T-helper 17 cell (primary cell): ENCODE results near the gene HMGN4. TPM values are rescaled to one million over a fixed set of nuclear protein-coding genes. Genes with fewer than 3 reads are reported as not detected.

ENCODE experiments used
- ATAC-seq: fragments of 150-1000 bp; cut with Tn5 transposase; 2 replicates; pipeline ENCODE4 v1.10.0; 2021; ENCODE audit warnings: mild to moderate bottlenecking, moderate library complexity
- DNase-seq, 3 donors: peaks; one replicate each; pipeline versions ENCODE4 v3.0.0 to v3.0.0-alpha.2; 2020 to 2021
- H3K9me3 ChIP-seq: one replicate; pipeline ENCODE4 v1.7.0; 2013; ENCODE audit warnings: low read length, mild to moderate bottlenecking; ENCODE audit not compliant: control insufficient read depth, poor library complexity, severe bottlenecking
- H3K27ac Mint-ChIP-seq: one replicate; pipeline ENCODE4 v1.8.0; 2022; ENCODE audit warnings: mild to moderate bottlenecking, moderate library complexity, mixed read lengths
- H3K27me3 Mint-ChIP-seq: one replicate; pipeline ENCODE4 v1.8.0; 2022; ENCODE audit warnings: mixed read lengths
- H3K36me3 Mint-ChIP-seq: one replicate; pipeline ENCODE4 v1.8.0; 2022; ENCODE audit warnings: low read depth, mixed read lengths
- H3K4me1 Mint-ChIP-seq: one replicate; pipeline ENCODE4 v1.8.0; 2022; ENCODE audit warnings: mild to moderate bottlenecking, mixed read lengths
- H3K4me3 Mint-ChIP-seq: one replicate; pipeline ENCODE4 v1.8.0; 2022; ENCODE audit warnings: mild to moderate bottlenecking, moderate library complexity, mixed read lengths
- total RNA-seq, 4 donors: library from RNA in 2 of 4; stranded (reverse) in 2 of 4; gene quantifications; one replicate each; pipeline ENCODE4 v1.2.3 and lab custom pipeline; 2022 to 2026

HMGN4 gene
- total RNA-seq, 2 donors from 2014 or later: 54.7 to 60.1 TPM

- no peaks in the 10 kb centered on the region for H3K9me3 ChIP-seq
- DNase-seq: no peak
- H3K27ac Mint-ChIP-seq: peak overlapping the region; percentile 96
- peak overlapping the region; percentile 95 for H3K4me3 Mint-ChIP-seq
- no peaks in the 10 kb centered on the region for H3K27me3 Mint-ChIP-seq
- H3K36me3 Mint-ChIP-seq: peaks cover 2% of the 10 kb centered on the region
- ATAC-seq: no peak
- H3K4me1 Mint-ChIP-seq: peaks cover 29% of the 10 kb centered on the region
These were observed 6.3 kb upstream of the HMGN4 start for GRCh38 chr6:26531897-26532296.

DNA sequence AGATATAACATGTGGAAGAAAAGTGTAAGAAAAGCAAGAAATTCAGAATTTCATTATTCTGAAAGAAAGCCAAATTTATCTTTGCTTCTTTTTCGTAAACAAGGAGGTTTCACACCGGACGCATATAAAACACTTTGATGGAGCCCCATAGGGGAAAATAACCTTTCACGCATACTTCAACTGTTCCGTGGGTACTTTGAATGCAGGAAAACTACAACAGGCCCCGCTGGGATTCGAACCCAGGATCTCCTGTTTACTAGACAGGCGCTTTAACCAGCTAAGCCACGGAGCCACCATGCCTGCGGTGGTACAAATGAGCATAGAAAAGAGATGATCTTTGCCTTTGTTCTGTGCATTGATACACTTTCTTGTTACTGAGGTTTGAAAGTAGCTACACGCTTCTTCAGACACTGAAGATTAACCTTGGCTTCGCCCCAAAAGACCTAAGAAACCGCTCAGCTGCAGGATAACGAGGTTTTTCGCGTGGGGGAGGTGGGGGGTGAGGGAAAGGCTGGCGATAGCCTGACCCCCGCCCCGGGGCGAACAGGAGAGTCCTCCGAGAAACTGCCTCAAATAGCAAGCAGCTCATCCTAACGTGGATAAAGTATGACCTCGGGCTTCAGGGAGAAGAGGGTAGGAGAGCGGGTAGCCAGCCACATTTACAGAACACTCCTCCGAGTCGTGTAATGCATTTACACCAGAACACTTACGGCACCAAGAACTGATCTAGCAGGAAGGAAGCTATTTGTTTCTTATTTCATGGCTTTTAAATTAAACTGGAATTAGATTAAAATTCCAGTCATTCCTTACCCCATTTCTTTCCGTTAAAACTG lies 5.3 kb upstream of the HMGN4 start:
- Mint-ChIP-seq H3K4me3 (peak overlapping the region; percentile 95), H3K27ac (peak overlapping the region; percentile 96), H3K27me3 (no peaks in the 10 kb centered on the region), H3K4me1 (peaks cover 38% of the 10 kb centered on the region), H3K36me3 (peaks cover 5% of the 10 kb centered on the region)
- DNase-seq (peak; percentile 54 to 81 (median 81)), ATAC-seq (peak; percentile 47)
- no peaks in the 10 kb centered on the region for H3K9me3 ChIP-seq

DNA sequence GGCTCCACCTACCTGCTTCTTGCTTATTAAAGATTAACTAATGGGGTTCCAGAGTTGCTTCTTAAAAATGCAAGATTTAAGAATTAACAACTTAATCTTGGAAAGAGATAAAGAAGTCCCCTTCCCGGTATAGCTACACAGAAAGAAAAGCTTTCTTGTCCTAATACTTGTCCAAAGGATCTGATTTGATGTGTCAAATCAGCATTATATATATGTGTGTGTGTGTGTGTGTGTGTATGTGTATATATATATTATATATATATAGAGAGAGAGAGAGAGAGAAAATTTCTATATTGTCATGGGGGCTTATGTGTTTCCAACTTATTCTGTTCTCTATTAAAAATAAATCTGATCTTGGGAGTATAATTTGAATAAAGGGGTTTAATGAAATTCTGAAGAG lies 4.6 kb upstream of the HMGN4 start:
- H3K4me1 Mint-ChIP-seq: peaks cover 40% of the 10 kb centered on the region
- no peaks in the 10 kb centered on the region for H3K27me3 Mint-ChIP-seq
- H3K9me3 ChIP-seq: no peaks in the 10 kb centered on the region
- peak overlapping the region; percentile 95 for H3K4me3 Mint-ChIP-seq
- peaks cover 6% of the 10 kb centered on the region for H3K36me3 Mint-ChIP-seq
- peak overlapping the region; percentile 96 for H3K27ac Mint-ChIP-seq
- ATAC-seq (no peak), DNase-seq (no peak)

DNA sequence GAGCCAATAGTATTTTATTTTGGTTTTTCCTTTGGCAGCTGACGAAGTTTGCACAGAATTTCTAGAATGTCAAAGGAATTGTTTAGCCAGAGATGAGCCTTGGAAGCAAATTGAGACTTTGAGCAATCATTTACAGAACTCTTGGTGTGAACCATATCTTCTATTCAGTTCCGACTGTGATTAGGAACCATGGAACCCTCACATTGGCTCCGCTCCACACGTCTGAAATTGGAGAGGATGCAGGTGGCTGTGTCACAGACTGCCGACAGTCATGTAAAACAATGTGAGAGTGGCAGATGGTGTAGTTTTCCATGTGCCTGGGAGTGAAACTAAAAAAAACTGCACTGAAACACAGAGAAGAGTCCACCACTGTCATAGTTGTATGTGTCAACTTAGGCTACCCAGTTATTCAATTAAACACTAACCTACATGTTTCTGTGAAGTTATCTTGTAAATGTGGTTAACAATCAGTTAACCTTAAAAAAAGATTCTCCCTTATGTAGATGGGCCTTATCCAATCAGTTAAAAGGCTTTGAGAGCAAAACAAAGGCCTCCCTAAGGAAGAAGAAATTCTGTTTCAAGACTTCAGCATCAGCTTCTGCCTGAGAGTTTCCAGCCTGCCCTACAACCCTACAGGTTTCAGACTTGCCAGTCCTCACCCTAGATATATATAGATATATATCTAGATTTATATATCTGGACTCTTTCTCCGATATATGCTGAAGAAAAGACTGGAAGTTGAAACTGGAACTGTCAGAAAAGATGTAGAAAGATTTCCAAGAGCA lies 3.3 kb upstream of the HMGN4 start:
- Mint-ChIP-seq H3K27ac (no peak overlapping the region), H3K4me3 (no peak overlapping the region), H3K4me1 (peaks cover 45% of the 10 kb centered on the region)

DNA sequence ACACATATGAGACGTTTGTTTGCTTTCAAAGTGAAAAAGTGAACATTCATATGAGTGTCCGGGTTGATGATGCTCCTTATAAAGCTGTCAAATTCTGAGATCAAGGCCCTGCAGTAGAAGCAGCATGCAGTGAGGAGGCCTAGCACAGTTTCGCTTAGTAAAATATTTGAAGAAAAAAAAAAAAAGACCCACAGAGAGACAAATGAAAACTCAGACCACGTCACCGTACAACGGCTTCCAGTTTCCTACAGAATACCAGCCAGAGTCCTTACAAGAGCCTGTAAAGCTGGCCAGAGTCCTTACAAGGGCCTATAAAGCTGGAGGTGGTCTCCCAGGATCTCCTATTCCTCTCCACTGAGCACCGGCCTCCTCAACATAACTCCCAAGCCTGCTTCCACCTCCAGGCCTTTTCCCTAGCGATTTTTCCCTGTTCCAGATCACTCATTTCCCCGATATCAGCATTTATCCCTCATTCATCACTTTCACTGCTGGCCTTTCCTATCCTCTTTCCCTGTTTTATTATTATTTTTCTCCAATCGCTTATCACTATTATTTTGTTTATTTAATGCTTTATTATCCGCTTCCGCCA lies 1.5 kb upstream of the HMGN4 start:
- DNase-seq (no peak), ATAC-seq (no peak)
- Mint-ChIP-seq H3K36me3 (peaks cover 6% of the 10 kb centered on the region), H3K4me3 (peak overlapping the region; percentile 76), H3K27me3 (no peaks in the 10 kb centered on the region), H3K4me1 (peaks cover 51% of the 10 kb centered on the region), H3K27ac (peak overlapping the region; percentile 91)
- H3K9me3 ChIP-seq: no peaks in the 10 kb centered on the region

More for the DNA sequence above, 3.3 kb upstream of the HMGN4 start:
- H3K27me3 Mint-ChIP-seq: no peaks in the 10 kb centered on the region
- H3K9me3 ChIP-seq: no peaks in the 10 kb centered on the region
- DNase-seq (no peak), ATAC-seq (no peak)
- H3K36me3 Mint-ChIP-seq: peaks cover 6% of the 10 kb centered on the region

DNA sequence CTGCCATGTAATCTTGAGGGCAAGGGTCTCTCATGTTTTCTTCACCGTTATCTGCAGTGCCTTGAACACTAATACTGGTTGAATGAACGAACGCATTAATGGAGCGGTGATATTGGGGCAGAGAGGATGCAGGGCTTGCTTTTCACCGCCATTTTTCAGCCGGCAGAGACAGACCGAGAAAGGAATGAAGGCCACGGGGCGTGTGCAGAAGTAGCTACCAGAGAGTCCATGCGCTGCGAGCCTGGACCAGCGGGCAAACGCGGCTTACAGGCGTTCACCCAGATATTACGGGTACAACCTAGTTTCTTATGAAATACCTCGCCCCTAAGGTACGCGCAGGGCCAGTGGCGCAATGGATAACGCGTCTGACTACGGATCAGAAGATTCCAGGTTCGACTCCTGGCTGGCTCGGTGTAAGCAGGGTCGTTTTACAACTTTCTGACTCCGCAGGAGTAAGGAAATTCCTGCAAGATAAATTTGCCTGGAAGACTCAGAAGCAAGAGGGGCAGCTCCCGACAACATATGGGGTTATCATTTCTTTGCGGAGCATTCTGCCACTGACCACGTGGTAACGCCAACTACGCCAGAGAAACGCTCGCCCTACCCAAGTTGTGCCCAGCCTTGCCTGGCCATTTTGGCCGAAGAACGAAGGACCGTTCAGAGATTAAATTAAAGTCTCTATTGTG lies 863 bp upstream of the HMGN4 start:
- H3K36me3 Mint-ChIP-seq: peaks cover 6% of the 10 kb centered on the region
- H3K4me1 Mint-ChIP-seq: peaks cover 48% of the 10 kb centered on the region
- H3K27me3 Mint-ChIP-seq: no peaks in the 10 kb centered on the region
- DNase-seq (peak; percentile 65 to 84 (median 80)), ATAC-seq (peak; percentile 74)
- H3K4me3 Mint-ChIP-seq: peak overlapping the region; percentile 76
- H3K9me3 ChIP-seq: no peaks in the 10 kb centered on the region
- H3K27ac Mint-ChIP-seq: peak overlapping the region; percentile 91

- Mint-ChIP-seq H3K27me3 (no peaks in the 10 kb centered on the region), H3K27ac (peak overlapping the region; percentile 91), H3K36me3 (peaks cover 4% of the 10 kb centered on the region), H3K4me3 (peak overlapping the region; percentile 76), H3K4me1 (peaks cover 42% of the 10 kb centered on the region)
- DNase-seq: no peak
- H3K9me3 ChIP-seq: no peaks in the 10 kb centered on the region
- no peak for ATAC-seq
These were observed 371 bp downstream of the HMGN4 start for GRCh38 chr6:26538572-26538902.

GRCh38 chr6:26539071-26539615 lies 977 bp downstream of the HMGN4 start:
- H3K4me3 Mint-ChIP-seq: peak overlapping the region; percentile 76
- ATAC-seq (no peak), DNase-seq (no peak)
- H3K4me1 Mint-ChIP-seq: peaks cover 41% of the 10 kb centered on the region
- no peaks in the 10 kb centered on the region for H3K27me3 Mint-ChIP-seq
- peaks cover 8% of the 10 kb centered on the region for H3K36me3 Mint-ChIP-seq
- H3K27ac Mint-ChIP-seq: peak overlapping the region; percentile 91
- no peaks in the 10 kb centered on the region for H3K9me3 ChIP-seq

- Mint-ChIP-seq H3K4me3 (no peak overlapping the region), H3K27me3 (no peaks in the 10 kb centered on the region), H3K36me3 (peaks cover 10% of the 10 kb centered on the region), H3K27ac (no peak overlapping the region), H3K4me1 (peaks cover 42% of the 10 kb centered on the region)
- ATAC-seq: no peak
- H3K9me3 ChIP-seq: no peaks in the 10 kb centered on the region
- DNase-seq: no peak
These were observed 3.4 kb downstream of the HMGN4 start for GRCh38 chr6:26541579-26541978.

DNA sequence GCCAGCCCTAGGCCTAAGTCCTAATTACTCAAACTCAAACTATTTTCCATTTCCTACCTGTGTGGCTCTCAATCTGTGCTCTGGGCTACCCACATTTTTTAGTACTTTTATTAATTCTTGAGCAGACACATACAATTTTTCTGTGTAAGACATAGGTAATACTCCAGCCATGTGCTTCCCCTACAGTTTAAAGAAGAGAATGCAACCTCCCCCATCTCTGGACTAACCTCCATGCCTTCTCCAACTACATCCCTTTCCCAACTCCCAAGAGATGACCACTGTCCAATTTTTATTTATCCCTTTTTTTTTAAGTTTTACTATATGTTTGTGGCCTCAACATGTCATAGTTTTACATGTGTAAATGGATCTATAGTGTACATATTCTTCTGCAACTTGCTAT lies 5.8 kb downstream of the HMGN4 start:
- Mint-ChIP-seq H3K27ac (no peak overlapping the region), H3K36me3 (peaks cover 6% of the 10 kb centered on the region), H3K4me1 (peaks cover 25% of the 10 kb centered on the region), H3K27me3 (no peaks in the 10 kb centered on the region), H3K4me3 (no peak overlapping the region)
- no peaks in the 10 kb centered on the region for H3K9me3 ChIP-seq
- no peak for DNase-seq
- peak; percentile 78 for ATAC-seq

- ATAC-seq (no peak), DNase-seq (no peak)
- no peaks in the 10 kb centered on the region for H3K9me3 ChIP-seq
- Mint-ChIP-seq H3K4me1 (peaks cover 21% of the 10 kb centered on the region), H3K27me3 (no peaks in the 10 kb centered on the region), H3K4me3 (no peak overlapping the region), H3K27ac (peak overlapping the region; percentile 8), H3K36me3 (peaks cover 6% of the 10 kb centered on the region)
These were observed 6.3 kb downstream of the HMGN4 start for GRCh38 chr6:26544473-26544872.

DNA sequence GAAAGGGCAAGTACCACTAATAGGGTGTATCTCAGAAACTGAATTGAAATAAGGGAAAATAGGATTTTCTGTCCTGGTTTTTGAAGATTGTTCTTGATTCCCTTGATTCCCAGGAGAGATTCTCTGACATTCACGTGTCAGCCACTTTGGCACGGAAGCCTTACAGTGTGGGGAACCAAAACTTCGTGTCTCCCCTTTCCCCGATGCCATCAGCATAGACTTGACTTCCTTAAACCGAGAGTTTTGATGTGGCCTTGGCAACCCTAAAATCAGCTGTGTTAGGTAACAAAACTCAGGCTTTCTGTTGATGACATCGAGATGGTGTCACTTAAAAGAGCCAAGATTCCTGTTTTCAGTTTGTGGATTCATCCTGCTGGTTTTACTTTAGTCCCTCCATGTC lies 7.5 kb downstream of the HMGN4 start:
- peak overlapping the region; percentile 8 for H3K27ac Mint-ChIP-seq
- H3K27me3 Mint-ChIP-seq: no peaks in the 10 kb centered on the region
- ATAC-seq: no peak

More for the DNA sequence above, 7.5 kb downstream of the HMGN4 start:
- H3K4me3 Mint-ChIP-seq: no peak overlapping the region
- H3K36me3 Mint-ChIP-seq: peaks cover 6% of the 10 kb centered on the region
- no peak for DNase-seq
- no peaks in the 10 kb centered on the region for H3K9me3 ChIP-seq
- peaks cover 14% of the 10 kb centered on the region for H3K4me1 Mint-ChIP-seq
